AG10803 (cell line): Measurements from ENCODE around the gene PPFIA1.
"Not testable (repeated sequence)": the region's sequence is repeated elsewhere in the genome, so short reads cannot be mapped to it uniquely, and the experiment has no call there.

Experiments used
- DNase-seq: peaks from one replicate; pipeline ENCODE4 v3.0.0; 2010; ENCODE audit warnings: low read depth
- H3K4me3 ChIP-seq: 2 replicates; pipeline ENCODE4 v1.5.1; 2011; ENCODE audit warnings: mild to moderate bottlenecking, low read length, control low read depth
- TF ChIP-seq, protein P1 (sequence below): conservative IDR thresholded peaks from 2 replicates; pipeline ENCODE4 v1.5.1; 2011; ENCODE audit warnings: mild to moderate bottlenecking, low read length, control low read depth, inconsistent platforms

Gene PPFIA1

DNA sequence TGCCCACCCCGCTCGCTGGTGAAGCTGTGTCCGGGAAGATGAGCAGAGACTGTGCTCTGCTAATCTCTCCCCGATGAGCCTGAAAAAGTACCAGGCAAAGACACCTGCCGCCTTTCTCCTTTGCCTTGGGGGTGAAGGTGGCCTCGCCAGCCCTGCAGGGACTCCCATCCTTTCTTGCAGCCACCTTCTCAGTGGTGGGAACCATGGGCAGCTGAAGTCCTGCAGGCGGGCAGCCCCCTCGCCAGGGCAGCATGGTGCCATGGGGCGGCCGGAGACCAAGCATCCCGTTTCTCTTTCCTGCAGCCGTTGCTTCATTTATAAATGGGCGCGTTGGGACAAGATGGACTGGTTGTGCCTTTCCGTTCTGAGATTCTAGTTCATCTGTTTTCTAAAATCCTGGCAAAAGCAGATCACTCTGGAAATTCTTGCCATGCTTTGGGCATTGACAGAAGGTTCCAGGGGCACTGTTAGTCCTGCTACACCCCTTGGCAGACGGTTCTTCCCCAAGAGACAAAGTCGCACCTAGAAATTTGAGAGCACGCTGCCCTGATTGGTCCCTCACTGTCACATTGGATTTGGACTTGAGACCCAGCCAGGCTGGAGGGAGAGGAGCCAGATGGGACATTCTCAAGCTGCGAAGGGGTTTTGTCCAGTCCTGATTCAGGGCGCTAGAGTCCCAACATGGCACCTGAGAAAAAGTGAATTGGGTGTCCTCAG lies 135.3 kb downstream of the PPFIA1 start:
- H3K4me3 ChIP-seq = no peak overlapping the region
- DNase-seq = no peak
- TF ChIP-seq, protein P1, sequence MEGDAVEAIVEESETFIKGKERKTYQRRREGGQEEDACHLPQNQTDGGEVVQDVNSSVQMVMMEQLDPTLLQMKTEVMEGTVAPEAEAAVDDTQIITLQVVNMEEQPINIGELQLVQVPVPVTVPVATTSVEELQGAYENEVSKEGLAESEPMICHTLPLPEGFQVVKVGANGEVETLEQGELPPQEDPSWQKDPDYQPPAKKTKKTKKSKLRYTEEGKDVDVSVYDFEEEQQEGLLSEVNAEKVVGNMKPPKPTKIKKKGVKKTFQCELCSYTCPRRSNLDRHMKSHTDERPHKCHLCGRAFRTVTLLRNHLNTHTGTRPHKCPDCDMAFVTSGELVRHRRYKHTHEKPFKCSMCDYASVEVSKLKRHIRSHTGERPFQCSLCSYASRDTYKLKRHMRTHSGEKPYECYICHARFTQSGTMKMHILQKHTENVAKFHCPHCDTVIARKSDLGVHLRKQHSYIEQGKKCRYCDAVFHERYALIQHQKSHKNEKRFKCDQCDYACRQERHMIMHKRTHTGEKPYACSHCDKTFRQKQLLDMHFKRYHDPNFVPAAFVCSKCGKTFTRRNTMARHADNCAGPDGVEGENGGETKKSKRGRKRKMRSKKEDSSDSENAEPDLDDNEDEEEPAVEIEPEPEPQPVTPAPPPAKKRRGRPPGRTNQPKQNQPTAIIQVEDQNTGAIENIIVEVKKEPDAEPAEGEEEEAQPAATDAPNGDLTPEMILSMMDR = no peak

DNA sequence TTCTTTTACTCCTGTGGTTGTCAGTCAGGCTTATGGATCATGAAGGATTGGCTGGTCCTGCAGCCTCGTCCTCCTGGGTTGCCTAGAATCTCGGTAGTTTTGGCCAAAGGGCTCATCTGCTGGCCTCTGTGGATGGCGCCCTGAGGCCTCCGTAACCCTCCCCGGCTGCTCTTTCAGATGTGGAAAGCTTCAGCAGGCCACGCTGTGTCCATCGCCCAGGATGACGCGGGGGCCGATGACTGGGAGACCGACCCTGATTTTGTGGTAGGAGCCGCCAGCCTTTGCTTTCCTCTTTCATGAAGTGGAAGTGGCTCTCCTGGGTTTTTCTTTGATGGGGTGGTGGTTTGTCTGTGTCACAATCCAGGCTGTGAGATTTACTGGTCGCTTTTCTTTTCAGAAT lies 136.6 kb downstream of the PPFIA1 start:
- no peak overlapping the region for H3K4me3 ChIP-seq
- TF ChIP-seq, protein P1 = no peak
- DNase-seq = no peak

DNA sequence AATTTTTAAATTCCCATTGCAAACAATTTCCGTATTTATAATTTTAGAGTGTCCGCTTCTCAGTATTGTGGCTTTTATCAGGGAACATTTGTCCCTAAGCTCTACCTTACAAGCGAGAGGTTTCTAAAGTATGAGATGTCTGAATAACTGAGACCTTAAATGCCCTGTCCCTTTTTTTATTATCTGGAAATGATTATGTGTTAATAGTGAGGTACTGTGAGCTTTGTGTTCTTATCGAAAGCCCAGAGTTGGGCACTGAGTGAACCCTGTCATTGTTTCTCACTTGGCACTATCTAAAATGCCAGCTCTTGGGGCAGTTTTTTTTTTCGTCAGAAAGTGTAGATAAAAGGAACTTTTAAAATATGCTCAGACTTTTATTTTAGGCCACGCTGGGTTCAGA lies 137.3 kb downstream of the PPFIA1 start:
- H3K4me3 ChIP-seq = no peak overlapping the region
- DNase-seq = no peak
- TF ChIP-seq, protein P1 = no peak

DNA sequence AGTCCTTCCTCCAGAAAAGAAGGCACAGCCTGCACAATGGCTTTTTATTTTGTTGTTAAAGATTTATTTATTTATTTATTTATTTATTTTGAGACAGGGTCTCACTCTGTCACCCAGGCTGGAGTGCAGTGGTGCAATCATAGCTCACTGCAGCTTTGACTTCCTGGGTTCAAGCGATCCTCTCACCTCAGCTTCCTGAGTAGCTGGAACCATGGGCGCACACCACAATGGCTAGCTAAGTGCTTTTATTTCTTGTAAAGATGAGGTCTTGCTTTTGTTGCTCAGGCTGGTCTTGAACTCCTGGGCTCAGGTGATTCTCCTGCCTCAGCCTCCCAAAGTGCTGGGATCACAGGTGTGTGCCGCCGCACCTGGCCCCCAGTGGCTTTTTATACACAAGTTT lies 137.8 kb downstream of the PPFIA1 start:
- not testable (repeated sequence) for H3K4me3 ChIP-seq, DNase-seq

DNA sequence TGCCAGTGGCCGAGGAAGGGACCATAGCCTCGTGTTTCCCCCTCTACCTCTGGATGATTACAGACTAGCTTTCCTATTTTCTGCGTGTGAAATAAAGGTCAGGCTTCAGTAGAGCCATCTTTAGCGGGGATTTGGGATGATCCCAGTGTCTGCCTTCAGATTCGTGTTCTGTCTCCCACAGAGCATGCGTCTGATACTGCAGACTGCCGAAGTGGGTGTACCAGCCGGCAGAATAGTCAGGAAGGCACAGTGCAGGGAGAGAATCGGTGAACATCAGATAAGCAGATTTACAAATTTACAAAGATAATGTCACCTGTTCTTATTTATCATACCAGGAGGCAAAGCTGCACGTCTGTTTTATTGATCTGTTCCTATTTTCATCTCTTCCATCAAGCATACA lies 138.9 kb downstream of the PPFIA1 start:
- TF ChIP-seq, protein P1 = no peak

DNA sequence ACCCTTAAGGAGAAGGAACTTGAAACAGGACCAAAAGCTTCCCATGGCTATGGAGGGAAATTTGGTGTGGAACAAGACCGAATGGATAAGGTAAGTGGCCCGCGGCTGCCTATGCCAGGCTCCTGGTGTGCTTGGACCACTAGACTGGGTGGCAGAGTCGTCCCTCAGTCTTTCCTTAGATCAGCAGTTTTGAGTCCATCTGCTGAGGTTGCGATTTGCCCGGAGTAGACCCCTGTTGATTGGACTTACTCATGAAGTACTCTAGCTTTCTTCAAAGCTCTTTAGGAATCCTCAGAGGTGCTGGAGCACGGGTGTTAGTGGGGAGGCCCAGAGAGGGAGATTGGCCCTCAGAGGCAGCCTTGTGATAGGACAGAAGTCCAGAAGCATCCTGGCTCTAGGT lies 139.4 kb downstream of the PPFIA1 start:
- TF ChIP-seq, protein P1 = no peak
- no peak for DNase-seq
- H3K4me3 ChIP-seq = no peak overlapping the region

More for the DNA sequence above, 138.9 kb downstream of the PPFIA1 start:
- H3K4me3 ChIP-seq = no peak overlapping the region
- no peak for DNase-seq

DNA sequence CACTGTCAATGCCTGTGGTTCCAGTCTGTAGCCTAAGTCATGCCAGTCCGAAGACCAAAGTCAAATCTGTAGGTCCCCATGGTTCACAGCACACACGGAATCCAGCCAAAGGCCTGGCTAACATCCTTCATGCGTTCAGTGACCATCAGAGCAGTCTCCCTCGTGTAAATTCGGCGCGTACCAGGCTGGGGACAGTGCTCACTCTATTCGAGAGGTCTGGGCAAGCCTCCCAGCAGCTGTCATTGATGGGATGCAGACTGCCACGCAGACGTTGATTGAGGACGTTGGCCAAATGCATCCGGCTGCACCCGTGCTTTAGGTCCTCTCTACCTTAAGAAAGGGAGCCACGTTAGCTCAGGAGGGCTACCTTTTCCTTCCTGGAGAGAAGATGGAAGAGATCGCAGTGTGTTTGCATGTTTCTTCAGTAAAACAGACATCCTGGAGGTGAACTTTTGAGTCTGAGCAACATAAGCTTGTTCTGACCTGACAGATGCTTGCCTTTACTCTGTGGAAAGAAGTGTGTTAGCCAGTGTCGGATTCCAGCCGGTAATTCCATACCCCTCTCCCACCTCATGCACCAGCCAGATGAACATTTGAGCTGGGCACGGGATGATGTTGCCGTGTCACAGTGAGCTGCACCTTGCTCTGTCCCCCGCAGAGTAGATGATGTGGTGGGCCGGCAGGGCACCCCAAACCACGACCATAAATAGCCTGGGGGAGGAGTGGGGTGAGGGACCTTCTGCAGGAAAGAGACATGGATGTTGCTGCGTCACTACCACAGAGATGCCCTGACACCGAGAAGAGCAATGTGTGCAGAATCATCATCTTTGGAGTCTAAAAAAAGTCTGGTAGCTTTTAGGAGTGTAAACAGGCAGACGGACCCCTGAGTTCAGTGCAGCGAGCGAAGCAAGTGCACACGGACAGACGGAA lies 140.1 kb downstream of the PPFIA1 start:
- DNase-seq = no peak
- TF ChIP-seq, protein P1 = no peak
- H3K4me3 ChIP-seq = no peak overlapping the region
